Testis (tissue), 3 donors: ENCODE results near the gene IFNAR2. TPM values are rescaled to one million over a fixed set of nuclear protein-coding genes. Genes with fewer than 3 reads are reported as not detected.

Source experiments
- DNase-seq: peaks from one replicate; pipeline ENCODE4 v3.0.0-alpha.2; 2019
- H3K27ac ChIP-seq, 2 donors: fragments of 200-600 bp; sonication (generic); one replicate each; pipeline ENCODE4 v1.5.1; 2019
- H3K27me3 ChIP-seq: fragments of 200-600 bp; sonication (generic); one replicate; pipeline ENCODE4 v1.5.1; 2019
- H3K36me3 ChIP-seq: fragments of 200-600 bp; sonication (generic); one replicate; pipeline ENCODE4 v1.5.1; 2017; ENCODE audit warnings: low read depth; ENCODE audit errors: missing control alignments
- H3K4me1 ChIP-seq: fragments of 200-600 bp; sonication (generic); one replicate; pipeline ENCODE4 v1.5.1; 2019
- H3K4me3 ChIP-seq, 2 donors: fragments of 200-600 bp; sonication (generic); one replicate each; pipeline ENCODE4 v1.5.1; 2017 to 2019
- H3K9me3 ChIP-seq: fragments of 200-600 bp; sonication (generic); one replicate; pipeline ENCODE4 v1.5.1; 2017
- POLR2A ChIP-seq: fragments of 450-650 bp; IDR thresholded peaks from one replicate; pipeline ENCODE4 v1.6.1; 2017; ENCODE audit warnings: antibody characterized with exemption, mild to moderate bottlenecking, moderate library complexity
- WGBS, 2 donors: methylation state at CpG; one replicate each; pipeline ENCODE4 v1.1.5; 2018; 5-methylcytosine and 5-hydroxymethylcytosine counted together
- intact Hi-C: fragments of 100-400 bp; cut with DNase I; formaldehyde crosslinking; loops from one replicate; pipeline ENCODE4 v1.15.1; 2023; ENCODE audit warnings: low total_unique reads
- polyA plus RNA-seq: library from polyadenylated mRNA; stranded (reverse); fragments of 350-450 nt; fragmentation: Illumina TruSeq; extraction: RNeasy Lipid Tissue Mini Kit (QIAGEN cat#74804); gene quantifications from one replicate; pipeline ENCODE4 v1.2.3, GENCODE V29; 2014; ENCODE audit warnings: low read depth, low replicate concordance; ENCODE audit not compliant: insufficient read depth
- total RNA-seq, 2 donors: library from RNA; depleted of rRNA; stranded (reverse); fragments of >200 nt; gene quantifications; one replicate each; pipeline ENCODE4 v1.2.3, GENCODE V29; 2016
- TF ChIP-seq, protein P1 (sequence below), 3 experiments: fragments of 450-650 bp in 2 of 3; fragments of 200-600 bp in 1 of 3; sonication (generic) in 1 of 3; IDR thresholded peaks; one replicate each; pipeline ENCODE4 v1.5.1; 2016 to 2019; ENCODE audit warnings: antibody characterized with exemption in 3 of 3, mild to moderate bottlenecking in 2 of 3, moderate library complexity in 1 of 3

The IFNAR2 gene
- total and polyA plus RNA-seq, 3 donors from 2014 or later, result 8.6 to 13.1 (median 10.7) TPM

DNA sequence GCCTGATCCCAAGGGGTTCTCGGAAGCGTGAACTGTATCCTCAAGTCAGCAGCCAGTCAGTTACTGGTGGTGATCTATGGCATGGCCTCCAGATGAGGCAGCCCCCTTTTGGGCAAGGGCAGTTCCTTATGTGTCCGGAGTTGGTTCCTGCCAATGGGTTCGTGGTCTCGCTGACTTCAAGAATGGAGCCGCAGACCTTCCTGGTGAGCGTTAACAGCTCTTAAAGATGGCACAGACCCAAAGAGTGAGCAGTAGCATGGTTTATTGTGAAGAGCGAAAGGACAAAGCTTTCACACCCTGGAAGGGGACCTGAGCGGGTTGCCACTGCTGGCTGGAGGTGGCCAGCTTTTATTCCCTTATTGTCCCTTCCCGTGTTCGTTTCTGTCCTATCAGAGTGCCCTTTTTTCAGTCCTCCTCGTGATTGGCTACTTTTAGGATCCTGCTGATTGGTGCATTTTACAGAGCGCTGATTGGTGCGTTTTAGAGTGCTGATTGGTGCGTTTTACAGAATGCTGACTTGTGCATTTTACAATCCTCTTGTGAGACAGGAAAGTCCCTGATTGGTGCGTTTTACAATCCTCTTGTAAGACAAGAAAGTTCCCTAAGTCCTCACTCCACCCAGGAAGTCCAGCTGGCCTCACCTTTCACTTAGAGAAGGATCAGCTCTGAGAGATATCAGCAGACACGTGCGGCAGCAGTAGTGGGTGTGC, 27.5 kb downstream of the IFNAR2 start:
- Histone ChIP-seq H3K27me3 (no peaks in the 10 kb centered on the region), H3K9me3 (no peaks in the 10 kb centered on the region), H3K4me1 (no peaks in the 10 kb centered on the region), H3K27ac (no peak overlapping the region), H3K4me3 (no peak overlapping the region), H3K36me3 (no peaks in the 10 kb centered on the region)
- intact Hi-C loops, result no loop called here
- DNase-seq, result peak; percentile 39
- TF ChIP-seq, protein P1, sequence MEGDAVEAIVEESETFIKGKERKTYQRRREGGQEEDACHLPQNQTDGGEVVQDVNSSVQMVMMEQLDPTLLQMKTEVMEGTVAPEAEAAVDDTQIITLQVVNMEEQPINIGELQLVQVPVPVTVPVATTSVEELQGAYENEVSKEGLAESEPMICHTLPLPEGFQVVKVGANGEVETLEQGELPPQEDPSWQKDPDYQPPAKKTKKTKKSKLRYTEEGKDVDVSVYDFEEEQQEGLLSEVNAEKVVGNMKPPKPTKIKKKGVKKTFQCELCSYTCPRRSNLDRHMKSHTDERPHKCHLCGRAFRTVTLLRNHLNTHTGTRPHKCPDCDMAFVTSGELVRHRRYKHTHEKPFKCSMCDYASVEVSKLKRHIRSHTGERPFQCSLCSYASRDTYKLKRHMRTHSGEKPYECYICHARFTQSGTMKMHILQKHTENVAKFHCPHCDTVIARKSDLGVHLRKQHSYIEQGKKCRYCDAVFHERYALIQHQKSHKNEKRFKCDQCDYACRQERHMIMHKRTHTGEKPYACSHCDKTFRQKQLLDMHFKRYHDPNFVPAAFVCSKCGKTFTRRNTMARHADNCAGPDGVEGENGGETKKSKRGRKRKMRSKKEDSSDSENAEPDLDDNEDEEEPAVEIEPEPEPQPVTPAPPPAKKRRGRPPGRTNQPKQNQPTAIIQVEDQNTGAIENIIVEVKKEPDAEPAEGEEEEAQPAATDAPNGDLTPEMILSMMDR (IDR thresholded peaks at IDR 0.05), result no peak
- no peak for TF ChIP-seq POLR2A
- 73 to 76% methylated on average over 13 to 18 of the region's 18 CpGs for WGBS, 2 donors

DNA sequence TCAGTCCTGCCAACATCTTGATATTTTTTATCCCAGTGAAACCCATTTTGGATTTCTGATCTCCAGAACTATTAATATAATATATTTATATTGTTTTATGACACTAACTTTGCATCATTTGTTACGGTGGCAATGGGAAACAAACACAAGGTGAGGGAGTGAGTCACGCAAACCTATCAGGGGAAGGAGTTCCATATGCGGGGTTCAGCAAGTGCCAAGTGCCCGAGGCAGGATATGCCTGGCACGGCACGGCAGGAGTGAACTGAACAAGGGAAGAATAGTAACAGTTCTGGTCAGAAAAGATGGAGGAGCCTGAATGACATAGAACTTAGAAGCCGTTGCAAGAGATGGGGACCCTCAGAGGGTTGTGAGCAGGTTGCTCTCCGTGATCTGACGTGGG, 28.7 kb downstream of the IFNAR2 start:
- H3K27me3 ChIP-seq, result no peaks in the 10 kb centered on the region
- TF ChIP-seq POLR2A, result no peak
- TF ChIP-seq, protein P1 (IDR thresholded peaks at IDR 0.05), result no peak
- intact Hi-C loops, result no loop called here
- H3K4me3 ChIP-seq, result no peak overlapping the region
- WGBS, 2 donors, result 84 to 95% methylated on average over 9 of the region's 9 CpGs
- H3K36me3 ChIP-seq, result no peaks in the 10 kb centered on the region
- H3K4me1 ChIP-seq, result no peaks in the 10 kb centered on the region
- H3K27ac ChIP-seq, result no peak overlapping the region
- DNase-seq, result no peak
- no peaks in the 10 kb centered on the region for H3K9me3 ChIP-seq

DNA sequence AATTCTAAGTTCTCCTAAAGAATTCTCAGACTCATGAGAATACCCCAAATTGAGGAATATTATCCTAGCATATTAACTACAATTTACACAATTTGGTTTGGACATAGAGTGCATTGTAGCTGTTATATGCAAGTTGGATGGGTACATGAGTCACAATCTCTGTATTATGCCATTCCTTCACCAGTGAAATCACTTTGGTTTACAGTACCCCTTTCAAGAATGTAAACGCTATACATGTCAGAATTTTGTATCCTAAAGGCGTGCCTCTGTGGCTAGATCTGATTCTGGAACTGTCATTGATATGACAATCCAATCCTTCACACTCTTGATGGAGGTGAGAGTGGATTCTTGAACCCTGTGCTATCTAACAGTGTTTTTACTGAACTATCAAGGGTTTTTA, 29.7 kb downstream of the IFNAR2 start:
- intact Hi-C loops, result no loop called here
- DNase-seq, result no peak
- H3K9me3 ChIP-seq, result no peaks in the 10 kb centered on the region
- H3K36me3 ChIP-seq, result no peaks in the 10 kb centered on the region
- H3K4me3 ChIP-seq, result no peak overlapping the region
- no peaks in the 10 kb centered on the region for H3K4me1 ChIP-seq
- no peaks in the 10 kb centered on the region for H3K27me3 ChIP-seq
- TF ChIP-seq, protein P1 (IDR thresholded peaks at IDR 0.05), result no peak
- no peak for TF ChIP-seq POLR2A
- 90 to 100% methylated on average over 2 of the region's 2 CpGs for WGBS, 2 donors
- no peak overlapping the region for H3K27ac ChIP-seq

DNA sequence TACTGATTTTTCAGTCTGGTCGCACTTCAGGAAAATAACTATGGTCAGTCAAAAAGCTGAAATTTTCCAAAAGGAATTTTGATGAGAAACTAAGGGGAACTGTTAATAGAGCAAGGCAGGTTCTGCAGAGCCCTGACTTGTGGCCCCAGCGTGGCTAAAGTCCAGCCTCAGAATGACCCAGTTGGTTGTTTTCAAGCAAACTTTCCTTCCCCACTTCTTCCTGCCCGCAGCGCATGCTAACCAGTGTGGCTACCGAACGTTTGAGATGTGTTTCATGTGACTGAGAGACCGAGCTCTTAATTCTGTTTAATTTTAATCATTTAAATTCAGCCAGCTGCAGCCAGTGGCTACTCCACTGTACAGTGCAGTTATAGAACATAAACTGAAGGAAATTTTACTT, 30.3 kb downstream of the IFNAR2 start:
- no peaks in the 10 kb centered on the region for H3K27me3 ChIP-seq
- 73 to 75% methylated on average over 7 of the region's 7 CpGs for WGBS, 2 donors
- DNase-seq, result no peak
- no peak for TF ChIP-seq POLR2A
- TF ChIP-seq, protein P1 (IDR thresholded peaks at IDR 0.05), result no peak
- H3K27ac ChIP-seq, result no peak overlapping the region
- intact Hi-C loops, result no loop called here
- H3K4me3 ChIP-seq, result no peak overlapping the region
- H3K9me3 ChIP-seq, result no peaks in the 10 kb centered on the region
- H3K4me1 ChIP-seq, result no peaks in the 10 kb centered on the region
- no peaks in the 10 kb centered on the region for H3K36me3 ChIP-seq

DNA sequence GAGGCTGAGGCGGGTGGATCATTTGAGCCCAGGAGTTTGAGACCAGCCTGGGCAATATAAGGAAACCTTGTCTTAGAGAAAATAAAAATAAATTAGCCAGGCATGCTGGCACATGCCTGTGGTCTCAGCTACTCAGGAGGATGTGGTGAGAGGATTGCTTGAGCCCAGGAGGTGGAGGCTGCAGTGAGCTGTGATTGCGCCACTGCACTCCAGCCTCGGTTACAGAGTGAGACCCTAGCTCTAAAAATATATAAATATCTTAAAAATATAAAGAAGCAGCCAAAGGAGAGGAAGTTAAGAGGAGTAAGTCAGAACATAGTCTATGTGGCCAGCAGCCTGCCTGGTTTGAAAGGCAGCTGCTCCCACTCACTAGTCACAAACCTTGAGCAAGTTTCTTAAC, 31.9 kb downstream of the IFNAR2 start:
- Histone ChIP-seq H3K4me1 (no peaks in the 10 kb centered on the region), H3K27ac (no peak overlapping the region), H3K36me3 (no peaks in the 10 kb centered on the region), H3K4me3 (no peak overlapping the region), H3K9me3 (no peaks in the 10 kb centered on the region), H3K27me3 (no peaks in the 10 kb centered on the region)
- DNase-seq, result peak; percentile 34
- WGBS, 2 donors, result 75 to 86% methylated on average over 3 of the region's 3 CpGs
- intact Hi-C loops, result no loop called here
- TF ChIP-seq, protein P1 (IDR thresholded peaks at IDR 0.05), result no peak
- no peak for TF ChIP-seq POLR2A
